Measurements from ENCODE around the gene NPAS3.

NPAS3 gene

DNA sequence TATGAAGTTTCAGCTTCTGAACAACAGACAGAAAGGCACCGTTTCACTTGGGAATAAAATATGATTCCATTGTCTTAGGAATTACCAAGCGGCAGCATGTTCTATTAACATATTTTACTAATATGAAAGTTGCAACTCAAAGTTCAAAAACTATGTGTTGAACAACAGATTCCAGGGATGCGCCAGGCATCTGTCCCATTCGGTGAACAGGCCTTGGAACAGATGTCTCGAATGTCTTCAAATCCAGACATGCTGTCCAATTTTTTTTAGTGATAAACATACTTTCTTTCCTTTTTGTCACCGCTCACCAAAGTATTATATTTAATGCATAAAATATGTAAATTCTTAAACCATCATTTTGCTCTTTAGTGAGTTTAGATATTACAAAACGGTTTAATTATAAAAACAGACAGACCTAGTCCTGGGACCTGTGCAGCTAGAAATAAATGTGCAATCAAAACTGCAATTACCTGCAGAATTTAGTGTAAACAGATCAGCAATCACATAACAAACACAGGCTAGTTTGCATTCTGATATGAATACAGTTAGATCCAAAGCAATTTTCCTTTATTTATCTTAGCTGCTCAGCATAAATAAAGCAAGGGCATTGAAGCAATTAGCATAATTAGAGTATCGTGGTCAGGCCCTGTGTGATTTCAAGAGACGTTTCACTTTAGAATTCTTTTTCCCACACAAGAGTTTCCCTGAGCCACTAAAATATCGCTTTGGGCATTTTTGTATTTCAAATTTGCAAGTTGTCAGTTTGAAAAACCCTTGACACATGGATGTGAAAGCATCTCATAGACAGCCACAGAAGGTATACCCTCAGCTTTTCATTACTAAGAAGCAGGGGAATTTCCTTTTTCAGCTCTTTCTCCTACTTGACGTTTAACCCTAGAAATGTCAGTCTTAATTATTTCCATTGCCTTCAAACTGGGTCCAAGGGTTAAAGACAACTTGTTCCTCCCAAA is 591.4 kb downstream of the NPAS3 start:
- DNase-seq: no peak

DNA sequence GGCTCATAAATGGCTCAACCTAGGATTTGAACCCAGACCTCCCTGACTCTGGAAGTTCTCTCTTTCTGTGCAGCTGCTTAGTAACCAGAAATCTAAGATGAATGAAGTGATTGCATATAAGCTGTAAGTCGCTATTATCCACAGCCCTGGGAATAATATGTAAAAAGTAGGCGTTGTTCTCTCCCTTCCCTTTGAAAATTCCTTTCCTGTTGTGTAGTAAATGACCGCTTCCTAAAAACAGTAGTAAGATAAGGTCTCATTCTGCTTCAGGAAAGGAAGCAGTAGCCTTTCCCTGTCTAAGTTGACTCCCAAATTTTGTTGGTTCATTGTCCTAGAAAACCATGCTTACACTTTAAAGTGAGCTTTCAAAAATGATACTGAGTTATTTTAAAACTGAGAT is 593.9 kb downstream of the NPAS3 start:
- DNase-seq: no peak

DNA sequence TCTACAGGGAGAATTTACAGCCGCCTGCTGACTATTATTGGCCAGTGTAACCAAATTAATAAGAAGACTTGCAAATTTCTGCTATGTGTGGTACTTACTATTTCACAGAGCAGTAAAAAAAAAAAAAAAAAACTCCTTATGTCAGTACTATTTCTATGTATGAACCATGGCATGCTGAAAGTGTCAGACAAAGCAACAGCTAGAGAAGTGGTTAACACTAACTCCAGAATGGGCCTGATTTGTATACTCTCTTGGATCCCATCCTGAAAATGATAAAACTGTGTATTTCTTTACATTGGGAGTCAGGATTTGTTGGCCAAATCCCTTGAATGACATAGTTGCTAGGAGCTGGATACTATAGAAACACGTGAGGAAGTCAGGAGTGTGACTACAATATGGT is 595.4 kb downstream of the NPAS3 start:
- DNase-seq: no peak

DNA sequence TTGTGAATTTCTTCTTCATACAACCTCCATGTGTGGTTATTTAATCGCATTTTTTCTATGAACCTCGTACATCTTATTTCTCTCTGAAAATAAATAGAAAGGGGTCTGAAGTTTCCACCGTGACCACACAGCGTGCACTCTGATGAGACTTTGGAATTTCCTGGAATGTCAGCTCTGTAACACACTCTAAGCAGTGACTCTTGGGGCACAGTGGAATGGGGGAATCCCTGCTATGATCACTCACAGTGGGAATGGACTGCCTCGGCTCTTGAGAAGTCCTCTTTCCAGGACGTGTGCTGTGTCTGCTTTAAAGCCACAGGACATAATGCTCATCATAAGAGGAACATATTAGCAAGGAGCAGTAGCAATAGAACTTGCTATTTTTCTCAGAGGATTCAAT is 596.0 kb downstream of the NPAS3 start:
- no peak for DNase-seq

DNA sequence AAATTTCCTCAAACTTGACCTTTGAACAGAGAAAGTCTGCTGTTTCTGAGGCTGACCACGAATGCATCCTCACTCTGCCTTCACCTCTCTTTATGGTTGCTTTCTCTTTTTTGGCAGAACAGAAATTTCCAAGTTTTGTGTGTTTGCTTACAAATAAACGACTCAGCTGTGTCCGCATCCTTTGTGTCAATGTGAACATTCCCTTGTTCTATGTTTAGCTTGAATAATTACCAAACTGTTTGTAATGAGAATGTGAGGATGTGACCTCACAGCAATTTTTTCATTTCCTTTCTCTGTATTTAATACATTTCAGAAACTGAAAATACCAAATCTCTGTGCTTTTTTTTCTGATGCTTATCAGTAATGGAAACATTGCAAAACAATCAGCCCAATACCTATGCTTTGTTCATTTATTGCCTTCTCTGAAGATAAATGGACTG is 601.3 kb downstream of the NPAS3 start:
- no peak for DNase-seq

DNA sequence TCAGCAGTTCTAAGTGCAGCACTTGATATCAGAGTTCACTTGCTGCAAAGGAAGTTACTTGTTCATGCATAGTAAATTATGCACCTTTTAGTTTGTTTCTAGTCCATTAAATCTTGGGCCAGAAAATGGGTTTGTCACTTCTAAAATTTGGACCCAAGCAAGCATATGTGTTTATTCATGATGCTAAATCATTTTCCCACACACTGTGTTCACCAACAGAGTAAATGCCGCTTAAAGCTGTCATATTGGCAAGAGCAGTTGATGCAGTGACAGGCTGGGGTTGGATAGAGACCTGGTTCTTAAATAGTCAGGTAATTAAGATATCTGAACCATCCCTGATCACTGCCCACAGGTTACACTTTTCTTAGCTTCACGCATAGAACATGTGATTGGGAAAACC is 602.5 kb downstream of the NPAS3 start:
- no peak for DNase-seq

DNA sequence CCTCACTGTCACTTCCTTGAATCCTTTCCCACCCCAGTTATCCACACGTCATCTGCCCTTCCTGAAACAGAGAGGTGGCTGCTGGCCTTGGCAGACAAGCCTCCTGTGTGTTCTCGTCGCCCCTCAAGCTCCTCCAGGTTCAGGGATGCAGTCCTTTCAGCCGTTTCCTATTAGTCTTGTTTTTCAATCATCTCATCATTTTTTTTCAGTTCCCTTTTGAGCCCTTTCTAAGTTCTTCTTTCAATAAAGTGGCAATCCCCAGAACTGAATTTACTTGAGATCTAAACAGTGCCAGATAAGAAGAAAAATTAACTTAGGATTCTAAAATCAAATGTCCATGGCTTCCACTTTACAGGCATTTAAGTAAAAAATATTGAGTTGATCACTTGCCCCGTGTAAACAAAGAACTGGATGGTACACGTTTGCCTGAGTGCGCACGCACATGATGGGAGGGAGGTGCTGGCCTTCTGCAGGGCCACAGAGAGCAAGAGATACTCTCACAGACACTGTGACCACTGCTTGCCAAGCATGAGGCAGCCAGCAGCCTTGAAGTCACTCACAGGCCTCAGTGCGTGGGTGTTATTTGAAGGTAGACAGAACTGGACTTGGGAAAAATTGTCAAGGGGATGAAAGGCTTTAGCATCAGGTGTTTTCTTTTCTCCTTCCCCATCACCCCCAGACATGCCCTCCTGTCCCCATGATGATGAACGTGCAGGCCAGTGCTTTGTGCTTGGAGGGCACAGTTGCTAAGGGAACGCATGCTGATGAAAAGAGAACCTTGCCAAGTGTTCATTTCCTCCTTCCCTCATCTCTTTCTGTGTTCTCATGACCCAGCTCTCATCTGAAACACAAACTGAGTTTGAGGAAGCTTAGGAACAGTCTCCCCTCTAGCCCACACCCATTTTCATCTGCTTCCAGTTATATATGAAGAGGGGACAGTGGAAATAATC is 603.9 kb downstream of the NPAS3 start:
- no peak for DNase-seq

DNA sequence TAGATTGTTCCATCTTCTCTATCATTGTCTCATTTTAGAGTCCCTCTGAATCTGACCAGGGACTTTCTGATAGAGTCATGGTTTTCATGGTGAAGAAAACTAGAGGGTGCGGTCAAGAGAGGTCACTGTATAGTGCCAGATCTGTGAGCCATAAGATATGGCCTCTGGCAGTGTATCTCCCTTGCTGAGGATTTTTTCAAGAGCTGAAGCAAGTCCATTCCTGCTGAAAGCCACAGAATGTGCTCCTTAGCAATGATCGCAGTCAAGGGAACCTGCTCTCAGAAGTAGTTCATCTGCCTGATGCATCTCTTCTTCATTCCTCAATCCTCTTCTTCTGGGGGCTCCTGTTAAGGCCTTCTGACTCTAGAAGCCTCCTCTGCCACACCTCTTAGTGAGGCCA is 607.0 kb downstream of the NPAS3 start:
- no peak for DNase-seq

DNA sequence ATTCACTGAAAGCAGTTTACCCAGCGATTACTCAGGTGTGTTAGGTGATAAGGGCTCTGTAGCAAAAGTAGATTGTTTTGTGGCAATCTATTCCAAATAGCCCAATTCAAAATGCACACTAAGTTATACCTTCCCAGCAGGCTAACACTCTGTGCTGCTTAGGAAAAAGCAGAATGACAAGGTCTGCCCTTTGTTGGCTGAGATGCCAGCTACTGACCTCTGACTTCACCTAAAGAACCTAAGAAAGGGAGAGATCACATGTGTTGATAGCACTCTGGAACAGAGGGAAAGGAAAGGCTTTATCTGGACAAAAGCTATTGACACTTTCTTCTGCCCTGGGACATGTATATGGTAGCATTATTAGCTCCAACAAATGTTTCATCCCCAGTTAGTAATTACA is 609.9 kb downstream of the NPAS3 start:
- no peak for DNase-seq

DNA sequence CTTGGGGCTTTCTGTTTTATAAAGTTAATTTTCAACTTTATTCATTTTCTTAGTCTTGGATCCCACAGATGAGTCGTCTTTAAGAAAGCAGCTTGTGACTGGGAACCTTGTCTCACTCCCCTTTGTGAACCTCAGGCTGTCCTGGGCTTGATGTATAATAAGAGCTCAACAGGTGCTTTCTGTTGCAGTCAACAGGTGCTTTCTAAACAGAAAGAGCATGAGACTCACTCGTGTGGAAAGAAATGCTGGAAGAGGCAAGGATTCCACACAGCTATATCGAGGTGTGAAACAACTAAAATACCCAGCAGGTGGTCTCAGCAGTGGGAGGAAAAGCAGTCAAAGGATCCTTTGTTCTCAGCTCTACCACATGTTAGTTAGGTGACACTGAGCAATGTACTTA is 613.3 kb downstream of the NPAS3 start:
- DNase-seq: no peak

DNA sequence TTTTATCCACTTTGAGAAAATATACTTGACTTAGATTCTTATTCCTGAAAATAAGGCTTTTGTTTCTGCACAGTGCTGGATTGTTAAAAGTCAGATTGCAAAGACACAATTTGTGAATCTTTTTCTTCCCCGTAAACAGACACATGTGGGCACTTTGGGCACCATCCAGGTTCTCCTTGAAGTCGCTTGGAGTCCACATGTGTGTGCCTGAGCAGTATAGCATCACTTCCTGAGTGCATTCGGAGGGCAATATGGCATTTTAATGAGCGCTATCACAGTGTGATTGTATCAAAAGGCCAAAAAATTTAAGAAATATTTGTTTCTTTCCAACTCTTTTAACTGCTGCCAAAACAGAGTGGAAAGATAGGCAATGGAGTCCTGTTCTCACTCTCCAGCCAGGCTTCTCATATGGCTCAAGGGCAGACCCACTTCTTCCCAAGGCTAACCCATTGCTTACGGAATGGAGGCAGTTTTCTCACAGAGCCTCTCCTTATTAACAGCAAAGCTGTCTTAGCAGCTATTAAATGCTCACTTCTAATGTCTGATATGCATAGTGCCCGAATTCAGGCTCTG is 615.1 kb downstream of the NPAS3 start:
- DNase-seq: no peak

DNA sequence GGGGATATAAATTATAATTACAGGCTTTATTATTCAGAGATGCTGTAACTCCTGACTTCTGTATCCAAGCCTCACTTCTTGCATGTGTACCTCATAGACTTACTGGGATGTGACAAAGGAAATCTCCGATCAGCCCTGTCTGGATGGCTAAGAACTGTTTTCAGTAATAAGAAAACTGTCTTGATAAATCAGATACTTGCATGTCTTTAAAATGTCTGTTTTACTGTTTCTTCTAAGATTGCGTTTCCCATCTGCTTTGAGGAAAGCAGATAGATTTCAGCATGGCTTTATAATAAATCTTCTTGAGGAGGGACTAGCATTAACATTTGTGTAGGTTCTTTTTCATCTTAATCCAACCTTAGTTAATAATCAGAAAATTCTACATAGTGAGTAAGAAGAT is 616.3 kb downstream of the NPAS3 start:
- DNase-seq: no peak

DNA sequence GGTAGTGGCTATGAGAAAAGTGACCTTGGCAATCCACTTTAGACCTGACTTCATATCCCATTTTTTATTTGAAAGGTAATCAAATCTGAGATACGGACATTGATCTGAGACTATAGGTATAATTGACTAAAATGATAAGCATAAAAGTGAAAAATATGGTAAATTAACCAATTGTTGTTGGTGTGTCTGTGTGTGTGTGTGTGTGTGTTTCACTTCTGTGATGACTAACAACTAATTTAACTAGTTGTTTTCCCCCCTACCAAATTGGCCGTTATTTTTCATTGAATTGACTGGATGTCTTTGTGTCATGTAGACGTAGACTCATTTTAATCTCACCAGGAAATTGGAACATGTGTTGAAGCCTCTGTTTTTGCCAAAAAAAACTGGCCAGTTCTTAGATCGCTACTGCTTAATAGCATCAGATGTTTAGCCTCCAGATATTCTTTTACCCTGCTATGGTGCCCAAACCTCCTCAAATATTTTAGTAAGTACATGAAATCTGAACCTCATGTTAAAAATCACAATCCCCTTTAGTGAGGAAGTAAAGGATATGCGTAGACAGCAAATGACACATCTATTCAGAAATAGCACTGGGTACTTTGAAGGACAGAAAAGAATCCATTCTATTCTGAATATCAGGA is 617.2 kb downstream of the NPAS3 start:
- no peak for DNase-seq

DNA sequence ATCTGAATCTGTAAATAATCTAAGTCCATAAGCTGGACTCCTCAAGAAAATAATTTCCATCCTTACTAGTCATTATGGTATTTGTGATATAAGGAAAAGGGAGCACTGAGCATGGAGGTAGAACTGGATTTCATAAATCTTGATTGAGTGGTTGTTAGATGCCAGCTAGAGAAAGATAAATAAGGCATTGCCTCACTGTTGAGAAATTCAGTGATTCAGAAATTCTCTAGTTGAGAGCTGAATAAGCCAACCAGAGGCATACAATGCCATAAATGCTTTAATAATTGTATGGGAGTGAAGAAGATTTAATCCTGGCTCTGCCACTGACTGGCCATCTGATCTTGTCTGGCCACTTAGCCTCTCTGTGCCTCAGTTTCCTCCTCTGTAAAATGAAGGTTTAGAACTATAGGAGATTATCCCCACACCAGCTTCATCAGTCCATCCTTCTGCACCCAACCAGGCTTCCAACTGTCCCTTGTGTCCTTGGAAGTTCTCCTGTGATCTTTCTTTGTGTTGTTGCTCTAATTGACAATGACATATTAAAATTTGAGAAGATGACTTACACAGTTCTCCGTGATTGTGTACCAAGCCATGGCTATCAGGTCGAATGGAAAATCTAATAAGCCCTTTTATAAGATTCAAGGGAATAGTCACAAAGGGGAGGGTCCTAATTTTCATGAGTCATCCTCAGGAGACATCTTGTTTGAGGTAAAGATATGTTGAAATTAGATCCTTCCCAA is 617.9 kb downstream of the NPAS3 start:
- DNase-seq: no peak

DNA sequence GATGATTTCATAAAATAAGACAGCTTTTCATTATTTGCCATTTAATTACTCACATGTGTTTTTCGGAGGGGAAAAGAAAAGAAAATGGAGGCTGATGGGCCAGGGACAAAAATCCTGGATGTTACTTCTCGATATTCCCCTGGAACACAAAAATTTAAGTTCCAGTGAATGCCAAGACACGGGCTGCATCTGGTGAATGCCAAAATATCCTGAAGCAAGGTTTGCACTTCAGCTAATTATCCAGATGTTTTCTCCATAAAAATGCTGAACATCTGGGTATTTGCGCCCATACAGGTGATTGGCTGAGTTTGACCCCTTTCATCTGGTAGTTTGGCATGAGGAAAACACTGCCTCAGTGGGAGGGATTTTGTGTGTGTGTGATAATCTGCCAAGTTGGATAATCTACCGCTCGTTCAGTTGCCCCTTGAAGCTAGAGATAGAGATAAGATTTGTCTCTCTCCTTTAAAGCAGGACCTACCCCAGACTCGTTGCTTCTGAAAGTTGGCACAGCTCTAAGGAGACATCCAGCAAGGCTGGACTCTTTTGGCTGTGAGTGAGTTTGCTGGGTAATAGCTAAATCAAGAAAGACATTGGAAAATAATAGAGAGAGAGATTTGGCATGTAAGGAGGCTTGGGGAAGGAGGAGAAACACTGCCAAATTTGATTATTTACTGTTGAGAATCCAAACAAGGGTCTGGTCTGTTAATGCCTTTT is 622.2 kb downstream of the NPAS3 start:
- DNase-seq: no peak

DNA sequence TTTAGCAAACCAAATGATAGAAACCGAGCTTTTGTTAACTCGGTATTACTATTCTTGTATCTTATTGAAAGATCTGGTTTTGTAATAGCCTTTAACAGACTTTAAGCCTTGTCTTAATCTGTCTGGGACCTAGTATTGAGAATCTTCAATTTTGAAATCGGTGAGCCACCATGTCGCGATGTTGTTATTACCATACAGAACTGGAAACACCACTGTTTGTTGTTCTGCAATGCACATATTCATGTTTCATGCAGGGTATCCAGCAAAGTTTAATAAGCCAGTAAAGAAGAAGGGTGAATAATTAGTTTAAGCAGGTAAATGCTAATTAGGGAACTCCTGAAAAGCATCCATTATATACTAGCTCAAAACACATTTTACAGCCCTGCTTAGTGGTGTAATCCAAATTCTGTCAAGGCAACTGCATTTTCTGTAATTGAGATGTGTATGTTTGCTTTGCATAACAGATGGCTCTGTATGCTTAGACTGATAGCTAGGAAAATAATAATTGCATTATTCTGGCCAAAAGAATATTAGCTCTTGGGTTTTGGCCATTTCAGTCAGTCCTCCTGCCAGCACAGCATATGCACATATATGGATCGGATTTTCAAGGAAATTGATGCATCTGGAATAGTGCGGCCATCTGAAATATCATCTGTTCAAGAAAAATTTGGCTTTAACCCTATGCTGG is 623.0 kb downstream of the NPAS3 start:
- DNase-seq: no peak

DNA sequence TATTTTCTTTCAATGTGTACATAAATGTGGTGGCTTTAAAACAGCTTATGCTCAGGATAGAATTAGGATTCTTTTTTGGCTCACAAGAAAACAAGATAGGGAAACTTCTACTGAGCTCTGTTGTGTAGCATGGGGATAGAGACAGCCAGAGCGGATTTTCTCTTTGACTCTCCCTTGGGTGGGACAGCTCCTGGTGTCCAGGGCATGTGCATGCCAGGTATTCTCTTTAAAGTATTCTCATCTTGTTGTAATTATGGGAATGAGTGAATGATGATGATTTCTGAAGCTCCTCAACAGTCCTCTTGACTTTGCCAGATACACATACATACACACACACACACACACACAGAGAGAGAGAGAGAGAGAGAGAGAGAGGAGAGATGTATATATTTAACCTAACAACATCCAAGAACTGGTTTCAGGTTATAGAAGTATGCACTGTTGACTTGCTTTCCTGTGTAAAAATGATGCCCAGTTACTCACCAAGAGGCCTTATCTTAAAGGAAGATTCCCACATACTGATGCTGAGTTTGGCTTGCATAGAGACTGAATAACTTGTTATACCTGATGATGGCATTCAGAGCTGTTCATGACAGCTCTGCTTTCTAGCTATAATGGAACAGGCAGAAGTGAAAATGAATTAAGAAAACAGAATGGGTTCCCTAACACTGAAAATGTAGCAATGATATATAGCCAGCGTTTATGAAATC is 624.7 kb downstream of the NPAS3 start:
- no peak for DNase-seq

DNA sequence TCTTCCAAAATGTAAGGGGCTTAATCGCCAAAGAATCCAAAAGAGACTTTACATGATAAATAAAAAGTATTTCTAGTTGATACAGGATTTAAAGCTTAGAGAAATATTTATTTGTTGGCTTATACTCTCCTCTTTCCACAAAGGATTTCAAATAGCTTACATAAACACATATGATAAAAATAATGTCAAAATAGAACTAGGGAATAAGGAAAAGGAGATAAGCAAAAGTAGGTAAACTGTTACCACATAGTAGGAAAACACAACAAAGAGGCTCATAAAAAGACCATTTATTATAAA is 625.2 kb downstream of the NPAS3 start:
- no peak for DNase-seq

DNA sequence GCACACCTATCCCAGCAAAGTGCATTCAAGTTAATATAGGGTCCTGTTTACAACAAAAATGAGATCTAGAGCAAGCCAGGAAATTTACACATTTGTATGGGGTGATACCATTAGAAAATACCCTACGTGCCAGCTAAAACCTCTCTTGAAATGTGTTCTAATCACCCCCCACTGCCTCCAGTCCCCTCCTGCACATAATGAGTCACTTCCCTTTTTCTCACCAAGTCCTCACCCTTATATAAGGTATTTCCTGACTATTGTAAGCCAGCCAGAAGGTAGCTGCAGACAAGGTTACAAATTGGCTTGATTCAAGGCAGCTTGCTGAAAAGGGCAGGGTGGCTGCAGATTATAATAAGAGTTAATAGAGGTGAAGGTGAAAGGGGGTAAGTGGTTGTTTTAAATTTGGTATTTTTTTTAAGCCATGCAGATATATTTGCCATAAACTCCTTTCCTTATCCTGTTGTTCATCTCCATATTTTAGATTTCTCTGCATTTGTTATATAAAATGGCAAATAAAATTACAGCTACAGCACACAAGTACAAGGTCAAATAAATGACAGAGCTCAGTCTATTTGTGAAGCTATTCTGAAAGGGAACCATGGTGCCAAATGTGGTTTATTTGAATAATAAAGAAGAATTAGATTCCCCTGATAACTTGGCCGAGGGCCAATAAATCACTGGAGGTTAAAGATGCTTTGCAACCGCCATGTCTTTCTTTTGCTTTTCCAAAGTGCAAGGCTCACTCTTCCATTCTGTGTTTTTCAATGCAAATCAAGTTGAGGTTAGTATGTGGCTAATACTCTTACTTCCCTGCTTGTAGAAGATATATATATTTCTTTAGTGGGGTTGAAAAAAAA is 626.3 kb downstream of the NPAS3 start:
- DNase-seq: no peak

Data from activated CD8-positive, alpha-beta memory T cell treated with anti-CD3 and anti-CD28 coated beads, Interleukin-2, amount 50 U/mL, for 4 hours (primary cell).